GM12872 (cell line): ENCODE measurements around the gene COG2.

Experiments
- CTCF ChIP-seq: IDR thresholded peaks from 3 replicates; pipeline ENCODE4 v1.5.1; 2011; ENCODE audit warnings: low read depth, mild to moderate bottlenecking, low read length, moderate library complexity; ENCODE audit not compliant: insufficient read depth

Gene COG2

GRCh38 chr1:230609208-230609607 lies 33.1 kb upstream of the COG2 start:
- TF ChIP-seq CTCF: no peak

DNA sequence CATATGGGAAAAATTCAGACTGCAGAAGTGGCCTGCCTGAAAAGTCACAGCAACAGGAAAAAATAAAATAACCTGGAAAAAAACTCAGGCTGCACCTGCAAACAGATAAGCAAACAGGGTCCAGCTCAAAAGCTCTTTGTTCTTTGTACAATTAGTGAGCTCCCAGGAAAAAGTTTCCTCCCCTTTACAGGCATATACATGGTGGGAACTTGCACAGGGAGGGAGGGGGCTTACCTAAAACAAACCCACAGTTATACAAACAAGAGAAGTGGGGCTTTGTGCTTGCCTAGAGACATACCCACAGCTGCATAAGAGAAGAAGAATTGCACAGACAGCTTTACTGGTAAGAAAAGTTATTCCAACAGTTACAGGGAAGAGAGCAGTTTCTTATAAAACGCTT lies 31.7 kb upstream of the COG2 start:
- TF ChIP-seq CTCF: no peak

GRCh38 chr1:230611128-230611877 lies 31.0 kb upstream of the COG2 start:
- no peak for TF ChIP-seq CTCF

- TF ChIP-seq CTCF: no peak
These were observed 30.4 kb upstream of the COG2 start for GRCh38 chr1:230611878-230612235.

DNA sequence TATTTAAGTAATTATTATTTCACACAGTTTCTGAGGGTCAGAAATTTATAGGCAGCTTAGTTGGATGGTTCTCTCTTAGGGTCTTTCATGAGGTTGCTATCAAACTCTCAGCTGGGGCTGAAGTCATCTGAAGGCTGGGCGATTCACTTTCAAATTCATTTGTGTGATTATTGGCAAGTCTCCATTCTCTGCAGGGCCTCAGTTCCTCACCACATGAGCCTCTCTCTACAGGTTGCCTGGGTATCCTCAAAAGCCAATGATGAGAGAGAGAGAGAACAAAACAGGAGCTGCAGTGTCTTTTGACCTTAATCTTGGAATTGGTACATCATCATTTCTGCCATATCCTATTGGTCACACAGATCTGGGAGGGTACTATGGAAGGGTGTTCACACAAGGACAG lies 29.6 kb upstream of the COG2 start:
- TF ChIP-seq CTCF: no peak

GRCh38 chr1:230614121-230614520 lies 28.2 kb upstream of the COG2 start:
- no peak for TF ChIP-seq CTCF

DNA sequence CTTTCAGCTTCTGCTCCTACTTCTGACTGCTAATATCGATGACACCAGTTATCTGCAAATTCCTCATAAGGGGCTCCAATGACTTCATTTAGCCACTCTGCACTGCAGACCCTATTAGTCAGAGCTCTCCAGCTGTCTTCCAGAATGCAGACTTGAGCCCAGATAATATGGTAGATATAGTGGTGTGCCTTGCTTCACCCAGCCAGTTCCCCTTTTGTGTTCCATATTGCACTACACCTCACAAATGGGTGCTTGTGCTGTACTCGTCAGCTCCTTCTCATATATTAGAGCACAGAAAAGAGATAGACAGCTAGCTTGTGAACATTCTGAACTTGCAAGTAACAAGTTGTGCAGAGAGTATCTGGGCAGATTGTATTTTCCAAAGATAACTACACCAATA lies 23.7 kb upstream of the COG2 start:
- TF ChIP-seq CTCF: no peak
